GM18519 (cell line): ENCODE results near the gene MOGAT1.
"Not testable (repeated sequence)": the region's sequence is repeated elsewhere in the genome, so short reads cannot be mapped to it uniquely, and the experiment has no call there.

ENCODE experiments used
- ATAC-seq: cut with Tn5 transposase; IDR thresholded peaks from one replicate; pipeline ENCODE4 v1.9.1; 2021; ENCODE audit warnings: mild to moderate bottlenecking, moderate library complexity; ENCODE audit not compliant: unreplicated experiment, low FRiP score

The MOGAT1 gene

DNA sequence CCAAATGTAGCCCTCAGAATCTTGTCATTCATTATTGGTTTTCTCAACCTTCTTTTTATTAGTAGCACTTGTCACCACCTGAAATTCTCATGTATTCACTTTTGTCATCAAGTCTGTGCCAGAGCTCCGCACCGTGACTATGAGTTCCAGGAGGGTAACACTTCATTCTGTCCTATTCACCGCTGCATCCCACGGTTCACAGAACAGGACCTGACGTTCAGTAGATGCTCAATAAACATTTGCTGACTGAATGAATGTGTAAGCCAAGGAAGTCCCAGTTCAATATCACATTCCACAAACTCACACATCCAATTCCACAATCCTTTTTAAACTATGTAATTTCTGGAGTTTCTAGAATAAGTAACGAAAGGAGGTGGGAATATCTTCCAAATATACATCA lies 65.5 kb downstream of the MOGAT1 start:
- no peak for ATAC-seq

DNA sequence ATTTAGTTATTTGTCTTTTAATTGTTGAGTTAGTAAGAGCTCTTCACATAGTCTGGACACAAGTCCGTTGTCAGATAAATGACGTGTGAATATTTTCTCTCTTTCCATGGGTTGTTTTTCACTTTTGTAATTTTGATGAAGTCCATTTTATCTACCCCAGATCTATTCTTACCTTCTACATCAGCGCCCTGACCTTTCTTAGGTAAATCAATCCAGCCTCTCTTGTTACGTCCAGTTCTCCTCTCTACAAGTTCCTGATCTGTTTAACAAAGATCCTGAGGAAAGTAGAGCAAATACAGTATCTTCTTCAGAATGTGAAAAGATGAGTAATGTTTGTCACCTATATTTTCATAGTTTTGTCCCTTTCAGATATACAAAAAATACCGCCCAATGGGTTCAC lies 66.9 kb downstream of the MOGAT1 start:
- ATAC-seq: no peak

DNA sequence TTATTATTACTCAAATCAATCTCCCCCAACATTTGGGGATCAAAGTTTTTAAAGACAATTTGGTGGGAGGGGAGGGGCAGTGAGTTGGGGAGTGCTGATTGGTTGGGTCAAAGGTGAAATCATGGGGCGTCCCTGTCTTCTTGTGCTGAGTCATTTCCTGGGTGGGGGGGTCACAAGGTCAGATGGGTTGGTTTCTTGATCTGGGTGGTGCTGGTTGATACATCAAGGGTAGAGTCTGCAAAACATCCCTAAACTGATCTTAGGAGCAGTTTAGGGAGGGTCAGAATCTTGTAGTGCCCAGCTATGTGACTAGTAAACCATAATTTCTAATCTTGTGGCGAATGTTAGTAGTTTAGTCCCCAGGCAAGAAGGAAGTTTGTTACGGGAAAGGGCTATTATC lies 67.4 kb downstream of the MOGAT1 start:
- ATAC-seq: no peak

DNA sequence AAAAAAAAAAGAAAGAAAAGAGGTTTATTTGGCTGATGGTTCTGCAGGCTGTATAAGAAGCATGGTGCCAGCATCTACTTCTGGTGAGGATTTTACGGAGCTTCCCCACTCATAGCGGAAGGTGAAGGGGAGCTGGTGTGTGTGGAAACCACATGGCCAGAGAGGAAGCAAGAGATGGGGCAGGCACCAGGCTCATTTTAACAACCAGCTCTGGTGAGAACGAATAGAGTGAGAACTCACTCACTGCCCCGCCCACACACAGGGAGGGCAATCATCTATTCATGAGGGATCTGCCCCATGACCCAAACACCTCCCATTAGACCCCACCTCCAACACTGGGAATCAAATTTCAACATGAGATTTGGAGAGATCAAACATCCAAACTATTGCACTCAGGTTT lies 68.5 kb downstream of the MOGAT1 start:
- ATAC-seq: no peak

DNA sequence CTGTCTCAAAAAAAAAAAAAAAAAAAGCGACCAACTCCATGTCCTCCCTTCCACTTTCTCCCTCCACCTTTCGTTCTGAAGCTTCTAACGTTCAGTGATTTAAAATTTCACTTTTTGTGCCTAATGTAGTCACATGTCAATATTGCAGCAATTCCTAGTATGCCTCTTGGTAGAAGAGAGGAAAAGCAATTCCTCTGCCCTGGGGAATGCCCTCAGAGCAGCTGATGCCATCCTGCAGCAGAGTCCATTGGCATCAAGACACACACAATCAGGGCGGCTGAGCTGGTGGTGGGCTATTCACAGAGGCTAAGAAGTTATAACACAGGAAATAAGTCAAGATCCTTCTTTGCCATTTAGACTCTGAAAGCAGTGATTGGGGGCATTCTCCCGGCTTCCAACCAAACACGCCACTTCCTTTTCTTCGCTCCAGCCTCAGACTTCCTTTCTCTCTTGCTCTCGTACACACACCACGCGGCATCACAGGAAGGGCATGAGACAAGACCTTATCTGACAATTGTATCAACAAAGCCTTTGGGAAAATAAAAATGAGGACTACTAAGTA lies 71.9 kb downstream of the MOGAT1 start:
- no peak for ATAC-seq

DNA sequence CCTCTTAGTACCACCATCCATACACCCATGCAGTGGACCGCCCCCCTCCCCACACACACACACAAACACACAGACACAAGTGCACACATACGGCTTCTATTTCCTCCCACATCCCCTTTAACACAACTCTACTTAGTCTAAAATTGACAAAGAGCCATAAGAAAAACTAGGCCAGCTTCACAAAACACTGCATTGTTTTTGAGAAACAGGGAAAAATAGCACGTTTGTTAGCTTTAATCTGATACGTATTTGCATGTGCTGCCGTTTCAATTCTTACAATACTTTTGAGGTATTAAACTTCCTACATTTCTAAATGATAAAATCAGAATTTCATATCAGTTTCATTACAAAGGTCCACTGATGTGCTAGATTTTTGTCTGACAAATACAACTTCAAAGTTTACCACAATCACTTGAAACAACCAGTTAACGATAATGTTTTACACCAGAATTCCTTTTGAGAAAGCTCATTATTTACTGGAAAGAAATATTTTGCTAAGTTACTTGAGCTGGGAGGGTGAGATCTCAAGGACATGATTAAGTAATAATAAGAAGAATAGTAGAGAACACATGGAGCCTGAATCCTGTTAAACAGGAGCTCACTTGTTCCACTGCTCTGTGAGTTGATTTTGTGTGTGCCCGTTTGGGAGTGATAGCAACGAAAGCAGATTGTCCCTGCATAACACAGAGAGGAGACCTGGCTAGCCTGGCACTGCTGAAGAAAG lies 74.5 kb downstream of the MOGAT1 start:
- ATAC-seq: no peak

DNA sequence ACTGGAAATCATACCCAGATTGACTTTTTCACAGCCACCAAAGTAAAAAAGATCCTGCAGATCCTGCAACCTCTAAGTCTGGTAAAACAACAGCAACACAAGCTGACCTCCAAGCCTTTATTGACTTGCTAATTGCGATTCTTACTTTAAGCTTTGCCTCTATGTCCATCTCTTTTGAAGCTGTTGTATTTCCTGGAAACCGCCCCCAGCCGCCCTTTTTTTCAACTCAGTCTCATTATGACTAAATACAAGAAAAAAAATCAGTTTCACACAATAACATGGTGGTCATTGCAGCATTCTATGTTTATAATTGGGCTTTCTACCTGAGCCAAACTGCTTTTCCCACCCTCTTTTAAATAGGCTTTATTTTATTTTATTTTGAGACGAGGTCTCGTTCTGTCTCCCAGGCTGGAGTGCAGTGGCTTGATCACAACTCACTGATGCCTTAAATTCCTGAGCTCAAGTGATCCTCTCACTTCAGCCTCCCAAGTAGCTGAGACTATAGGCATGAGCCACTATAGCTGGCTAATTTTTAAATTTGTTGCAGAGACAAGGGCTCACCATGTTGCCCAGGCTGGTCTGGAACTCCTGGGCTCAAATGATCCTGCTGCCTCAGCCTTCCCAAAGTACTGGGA lies 76.2 kb downstream of the MOGAT1 start:
- no peak for ATAC-seq

DNA sequence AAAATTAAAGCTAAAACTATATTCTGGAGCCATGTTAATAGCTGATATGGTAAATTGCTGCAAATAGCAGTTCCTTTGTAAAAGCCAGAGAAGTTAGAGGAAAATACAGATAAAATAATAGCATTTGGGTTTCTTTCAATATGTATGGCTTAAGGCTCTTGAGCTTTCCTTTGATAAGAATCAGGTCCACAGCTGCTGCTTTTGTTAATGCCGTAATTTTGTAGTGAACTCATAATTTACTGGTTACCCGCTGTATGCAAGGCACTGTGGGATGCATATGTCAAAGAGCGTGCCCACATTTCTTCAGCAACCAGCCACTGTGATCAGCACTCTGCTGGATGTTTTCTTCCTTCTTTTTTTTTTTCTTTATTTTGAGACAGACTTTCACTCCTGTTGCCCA lies 79.1 kb downstream of the MOGAT1 start:
- no peak for ATAC-seq

DNA sequence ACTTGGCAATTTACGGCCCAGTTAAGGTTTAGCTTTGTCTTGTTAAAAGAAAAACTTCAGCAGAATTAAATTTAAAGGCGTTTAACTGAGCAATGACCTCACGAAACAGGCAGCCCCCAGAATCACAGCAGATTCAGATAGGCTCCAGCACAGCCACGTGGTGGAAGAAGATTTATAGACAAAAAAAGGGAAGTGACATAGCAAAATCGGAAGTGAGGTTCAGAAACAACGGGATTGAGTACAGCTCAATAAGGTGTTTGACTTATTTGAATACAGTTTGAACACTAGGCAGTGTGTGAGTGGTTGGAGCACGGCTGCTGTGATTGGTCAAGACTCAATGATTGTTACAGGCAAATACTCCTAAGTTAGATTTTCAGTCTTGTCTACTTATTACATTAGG lies 79.8 kb downstream of the MOGAT1 start:
- ATAC-seq: no peak

DNA sequence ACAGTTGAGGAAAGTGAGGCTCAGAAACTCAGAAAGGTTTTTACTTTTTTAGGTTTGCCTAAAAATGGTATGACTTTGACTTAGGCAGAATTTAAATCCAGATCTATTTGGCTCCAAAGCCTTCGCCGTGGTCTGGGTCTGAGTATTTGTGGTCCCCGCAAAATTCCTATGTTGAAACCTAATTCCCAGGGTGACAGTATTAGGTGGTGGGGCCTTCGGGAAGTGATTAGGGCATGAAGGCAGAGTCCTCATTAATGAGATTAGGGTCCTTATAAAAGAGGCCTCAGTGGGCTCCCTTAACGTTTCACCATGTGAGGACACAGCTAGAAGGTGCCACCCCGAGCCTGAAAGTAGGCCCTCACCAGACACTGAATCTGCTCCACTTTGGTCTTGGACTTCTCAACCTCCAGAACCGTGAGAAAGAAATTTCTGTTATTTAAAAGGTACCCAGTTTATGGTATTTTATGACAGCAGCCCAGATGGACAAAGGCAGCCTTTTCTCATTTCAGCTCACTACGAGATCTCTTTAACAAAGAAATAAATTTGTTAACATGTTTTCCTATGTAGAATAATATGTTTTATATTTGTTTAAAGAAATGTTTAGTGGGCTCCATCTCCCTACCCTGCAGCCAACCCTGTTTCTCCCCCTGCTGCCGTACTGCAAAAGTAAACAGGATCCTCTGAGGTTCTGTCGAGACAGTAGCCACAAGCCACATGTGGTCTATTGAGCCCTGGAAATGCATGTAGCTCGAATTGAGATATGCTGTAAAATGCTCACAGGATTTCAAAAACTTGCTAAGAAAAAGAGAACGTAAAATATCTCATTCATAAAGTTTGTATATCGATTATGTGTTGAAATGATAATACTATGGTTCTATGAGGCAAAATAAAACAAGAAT lies 80.6 kb downstream of the MOGAT1 start:
- no peak for ATAC-seq

DNA sequence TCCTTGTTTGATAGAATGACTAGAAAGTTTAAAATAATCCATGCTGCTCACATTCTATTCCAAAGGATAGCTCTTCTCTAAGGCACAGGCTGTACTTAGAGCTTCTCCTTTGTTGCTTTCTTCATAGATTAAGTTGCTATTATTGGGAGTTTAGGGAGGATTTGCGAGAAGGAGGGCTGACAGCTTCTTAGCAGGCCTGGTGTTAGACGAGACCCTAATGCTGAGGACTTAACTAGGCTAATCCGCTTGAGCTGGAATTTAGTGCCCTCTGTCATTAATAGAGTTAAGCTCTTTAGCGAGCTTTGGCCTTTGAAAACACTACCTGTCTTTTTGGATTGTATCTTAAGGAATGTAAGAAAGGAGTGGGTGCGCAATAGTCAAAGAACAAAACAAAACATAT lies 81.3 kb downstream of the MOGAT1 start:
- ATAC-seq: no peak

DNA sequence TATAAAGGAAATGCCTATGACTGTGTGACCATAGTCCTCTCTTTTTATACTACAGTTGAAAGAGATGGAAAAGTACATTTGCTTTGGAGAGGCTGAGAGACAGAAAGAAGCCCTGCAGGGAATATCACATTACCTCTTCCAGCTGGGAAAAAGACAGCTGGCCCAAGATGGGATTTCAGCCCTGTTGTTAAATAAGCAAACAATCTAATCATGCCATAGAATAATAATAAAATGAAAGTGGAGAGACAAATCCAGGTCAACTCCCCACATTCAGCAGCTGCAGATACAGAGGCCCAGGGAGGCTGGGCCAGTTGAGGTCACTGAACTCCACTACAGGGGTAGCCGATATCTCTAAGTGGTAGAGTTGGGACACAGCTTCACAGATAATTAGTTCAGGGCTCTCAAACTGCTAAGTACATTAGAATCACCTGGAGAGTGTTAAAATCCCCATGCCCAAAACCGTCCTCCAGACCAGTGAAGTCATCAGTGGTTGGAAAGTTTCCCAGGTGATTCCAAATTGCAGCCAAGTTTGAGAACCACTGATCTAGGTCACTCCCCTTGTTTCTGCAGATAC lies 81.9 kb downstream of the MOGAT1 start:
- no peak for ATAC-seq

DNA sequence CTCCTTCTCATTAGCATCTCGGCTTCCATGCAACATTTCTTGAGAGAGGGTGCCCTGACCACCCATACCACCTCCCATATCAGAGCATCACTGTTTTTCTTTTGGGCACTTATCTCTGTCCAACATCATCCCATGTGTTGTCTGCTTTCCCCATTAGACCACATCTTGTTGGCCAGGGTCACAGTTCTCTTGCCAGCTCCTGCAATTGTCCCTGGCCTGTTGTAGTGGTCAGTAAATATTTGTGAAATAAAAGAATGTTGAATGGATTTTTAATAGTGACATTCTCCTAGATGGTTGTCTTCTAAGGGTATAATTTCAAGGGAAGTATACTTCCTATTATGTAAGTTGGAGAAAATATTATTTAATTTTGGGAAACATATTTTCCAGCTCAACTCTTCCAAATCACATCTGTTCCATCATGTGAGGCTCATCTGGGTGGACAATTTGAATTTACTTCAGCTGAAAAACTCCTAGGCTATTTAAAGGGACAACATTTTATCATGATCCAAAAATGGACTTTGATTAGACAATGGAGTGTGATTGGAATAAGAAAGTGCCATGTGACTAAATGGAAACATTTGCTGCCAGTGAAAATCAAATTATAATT lies 83.0 kb downstream of the MOGAT1 start:
- no peak for ATAC-seq

DNA sequence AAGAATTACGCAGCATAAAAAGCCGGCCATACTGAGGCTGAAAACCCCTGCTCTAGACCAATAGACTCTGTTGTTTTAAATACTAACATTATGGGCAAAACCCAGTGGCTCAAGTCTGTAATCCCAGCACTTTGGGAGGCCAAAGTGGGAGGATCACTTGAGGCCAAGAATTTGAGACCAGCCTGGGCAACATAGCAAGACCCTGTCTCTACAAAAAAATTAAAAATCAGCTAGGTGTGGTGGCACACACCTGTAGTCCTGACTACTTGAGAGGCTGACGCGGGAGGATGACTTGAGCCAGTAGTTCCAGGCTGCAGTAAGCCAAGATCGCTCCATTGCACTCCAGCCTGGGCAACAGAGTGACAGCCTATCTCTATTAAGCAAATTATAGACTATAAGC lies 84.1 kb downstream of the MOGAT1 start:
- ATAC-seq: not testable (repeated sequence)

DNA sequence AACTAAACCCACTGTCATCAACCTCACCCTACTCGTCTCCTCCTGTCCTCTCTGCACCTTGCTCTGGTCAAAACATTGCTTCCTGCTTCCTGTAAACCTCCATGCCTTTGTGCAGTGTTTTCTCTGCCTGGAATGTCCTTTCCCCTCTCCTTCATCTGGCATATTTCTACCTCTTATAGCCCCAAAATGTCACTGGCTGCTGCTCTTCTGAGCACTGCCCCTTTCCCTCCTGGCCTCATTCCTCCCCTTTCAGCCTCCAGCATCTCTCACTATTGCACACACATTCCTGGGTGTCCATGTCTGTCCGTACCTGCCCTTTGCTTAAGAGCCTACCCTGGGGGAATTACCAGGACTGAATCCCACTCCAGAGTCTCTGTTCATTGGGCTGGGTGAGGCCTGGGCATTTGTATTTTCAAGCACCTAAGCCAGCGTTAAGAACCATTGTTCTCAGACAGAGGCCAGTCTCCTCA lies 84.9 kb downstream of the MOGAT1 start:
- ATAC-seq: no peak

DNA sequence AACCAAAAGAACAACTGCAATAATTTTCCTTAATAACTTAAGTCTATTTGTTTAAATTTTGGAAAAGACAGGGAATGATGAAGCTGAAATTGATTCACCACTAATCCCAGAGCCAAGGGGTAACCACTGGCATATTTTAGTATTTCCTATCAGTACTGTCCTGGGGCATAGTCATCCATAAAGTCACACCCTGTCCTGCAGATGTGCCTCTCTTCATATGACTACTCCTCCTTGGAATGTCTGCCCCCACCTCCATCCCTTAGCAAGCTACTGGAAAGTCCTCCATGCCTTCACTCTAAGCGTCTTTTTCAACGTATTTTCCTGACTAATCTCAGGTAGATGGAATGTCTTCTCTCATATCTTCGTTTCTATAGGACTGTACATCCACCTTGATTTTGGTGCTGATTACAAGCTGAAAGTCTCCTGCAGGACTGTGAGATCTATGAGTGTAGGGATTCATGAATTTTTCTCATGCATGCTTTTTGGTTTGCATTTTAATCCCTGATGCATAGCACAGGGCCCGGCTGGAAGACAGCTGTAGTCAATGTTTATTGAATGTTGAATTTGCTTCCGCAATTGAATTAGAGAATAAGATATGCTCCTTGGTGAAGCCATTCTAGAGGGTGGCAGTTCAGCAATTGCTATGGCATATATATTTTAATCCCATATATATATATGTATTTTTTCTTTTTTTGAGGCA lies 85.6 kb downstream of the MOGAT1 start:
- no peak for ATAC-seq
